ENCODE data around the gene ZNF746.

GRCh38 chr7:149525280-149525679 is 27.7 kb upstream of the ZNF746 start:
- TF ChIP-seq POLR2AphosphoS5 (IDR thresholded peaks at IDR 0.05; ENCODE audit: low read depth, low read length) (no peak), POU2F2 (IDR thresholded peaks at IDR 0.05; ENCODE audit: low read depth, low read length) (no peak), POLR2A (IDR thresholded peaks at IDR 0.05; ENCODE audit: low read depth, low read length) (no peak), TAF1 (IDR thresholded peaks at IDR 0.05; ENCODE audit: low read depth, low read length) (no peak)

All from GM12891 (cell line).